Thoracic aorta endothelial cell (primary cell): ENCODE results near the gene C2orf92. TPM values are rescaled to one million over a fixed set of nuclear protein-coding genes. Genes with fewer than 3 reads are reported as not detected.

Experiments used
- small RNA-seq: library from RNA; depleted of rRNA; stranded (forward); fragments of <200 nt; gene quantifications from one replicate; pipeline ENCODE3, GENCODE V24; 2012
- total RNA-seq: library from RNA; depleted of rRNA; stranded (reverse); fragments of >200 nt; gene quantifications from 2 replicates; pipeline ENCODE4 v1.2.3, GENCODE V29; 2012

Gene C2orf92
- total RNA-seq: 3.5 and 4.9 TPM in 2 replicates

GRCh38 chr2:97669448-97669847 lies at the start of gene C2orf92:
C2orf92 (plus strand) TSS chr2:97669713; CDS start chr2:97669789, 76 bp downstream.

GRCh38 chr2:97645695-97646629 lies 23.6 kb upstream of the C2orf92 start, which contains the start of gene COX5B:
COX5B (plus strand) TSS chr2:97646062; CDS start chr2:97646087, 25 bp downstream.

DNA sequence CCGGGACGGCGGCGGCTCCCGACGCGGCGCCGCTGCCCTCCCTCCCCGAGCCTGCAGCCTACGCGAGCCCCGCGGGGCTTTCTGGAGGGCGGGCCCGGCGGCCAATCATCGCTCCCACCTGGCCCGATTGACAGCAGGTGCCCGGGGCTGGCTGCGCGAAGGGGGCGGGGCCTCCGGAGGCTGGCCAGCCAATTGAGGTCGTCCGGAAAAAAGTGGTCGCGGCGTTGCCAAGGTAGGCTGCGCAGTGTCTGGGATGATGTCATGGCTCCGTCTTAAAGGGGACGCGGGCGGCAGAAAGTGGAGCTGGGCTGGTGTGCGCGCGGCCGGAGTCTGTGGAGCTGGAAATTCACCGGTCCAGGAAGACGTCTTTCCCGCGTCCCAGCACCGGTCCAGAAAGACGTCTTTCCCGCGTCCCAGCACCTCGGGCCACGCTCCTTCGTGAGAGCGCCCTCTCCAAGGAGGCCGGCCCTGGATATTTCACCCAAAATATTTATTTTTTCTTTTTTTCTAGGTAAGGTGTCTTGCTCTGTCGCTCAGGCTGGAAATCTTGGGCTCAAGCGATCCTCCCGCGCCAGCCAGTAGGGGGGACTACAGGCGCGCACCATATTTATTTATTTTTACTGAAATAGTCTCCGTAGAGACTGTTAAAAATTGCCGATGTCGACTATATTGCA lies 5.4 kb upstream of the C2orf92 start, which contains the start of gene ACTR1B:
Gene ACTR1B (minus strand): TSS at position 83 of the 674 bp plus-strand sequence. CDS start 154 bp downstream, outside the sequence.

DNA sequence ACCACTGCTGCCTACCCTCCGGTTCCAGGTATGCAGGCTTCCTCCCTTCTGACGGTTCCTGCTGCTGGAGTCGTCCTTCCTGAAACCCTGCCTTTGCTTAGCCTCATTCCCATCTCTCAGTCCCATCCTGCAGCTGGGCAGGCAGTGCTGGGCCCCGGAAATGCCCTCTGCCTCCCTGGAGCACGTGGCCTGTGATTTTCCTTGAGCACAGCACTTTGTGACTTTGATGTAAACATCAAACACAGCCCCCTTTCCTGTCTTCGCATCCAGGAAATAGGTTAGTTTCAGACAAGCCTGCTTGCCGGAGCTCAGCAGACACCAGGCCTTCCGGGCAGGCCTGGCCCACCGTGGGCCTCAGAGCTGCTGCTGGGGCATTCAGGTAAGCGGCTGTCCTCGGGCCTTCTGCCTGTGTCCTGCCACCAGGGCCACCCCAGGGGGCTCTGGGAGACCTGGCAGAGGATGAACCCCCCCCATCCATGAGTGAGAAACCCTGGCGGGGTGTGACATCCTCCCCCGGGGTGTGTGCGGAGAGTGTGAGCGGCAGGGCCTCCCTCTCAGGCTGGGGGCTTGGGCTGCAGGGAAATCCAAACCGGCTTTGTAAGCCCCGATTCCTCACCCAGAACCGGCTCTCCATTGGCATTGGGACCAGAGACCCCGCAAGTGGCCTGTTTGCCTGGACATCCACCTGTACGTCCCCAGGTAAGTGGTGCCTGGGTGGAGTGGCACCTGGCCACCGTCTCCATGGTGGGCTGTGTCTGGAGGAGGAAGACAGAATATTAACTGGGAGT lies 44.0 kb downstream of the C2orf92 start, which contains the start of gene ZAP70:
Gene ZAP70 (plus strand): TSS at position 281 of the 788 bp plus-strand sequence. CDS start 10,461 bp downstream, outside the sequence.

Small RNA genes within 50 kb of the gene (small RNA-seq; reads per million reads assigned to genes)
- not detected for gene RNU4-8P

Other genes with a start within 250 kb of the C2orf92 start
- 111 and 222 TPM in 2 replicates for gene ANKRD36B, start 79.8 kb upstream of the C2orf92 start, total RNA-seq
- 158 and 192 TPM in 2 replicates for gene COX5B, start 23.7 kb upstream of the C2orf92 start, total RNA-seq
- 36.0 and 41.9 TPM in 2 replicates for gene ACTR1B, start 5.7 kb upstream of the C2orf92 start, total RNA-seq
- under 0.01 TPM in 1 of 2 replicates, not detected in the other for gene ZAP70, start 43.9 kb downstream of the C2orf92 start, total RNA-seq